K562 (cell line): ENCODE results near the gene CACNA1C.

Experiments used
- SIRT6 ChIP-seq: IDR thresholded peaks from one replicate; pipeline ENCODE4 v1.6.1; 2012; ENCODE audit warnings: low read depth, mild to moderate bottlenecking, control low read depth, inconsistent platforms, low read length, moderate library complexity
- ZNF79 ChIP-seq: fragments of 250-450 bp; sonication (Bioruptor Pico); IDR thresholded peaks from 2 replicates; pipeline ENCODE4 v1.4.0; 2020; ENCODE audit warnings: low read depth, mild to moderate bottlenecking, moderate library complexity
- TF ChIP-seq, protein P1 (sequence below), 3 experiments: IDR thresholded peaks in 2 of 3; conservative IDR thresholded peaks in 1 of 3; 2 replicates each; pipeline ENCODE4 v1.5.1; 2011 to 2012; ENCODE audit warnings: low read length in 3 of 3, mild to moderate bottlenecking in 3 of 3, control low read depth in 2 of 3, improper control_type of control experiment in 1 of 3, inconsistent platforms in 1 of 3, low read depth in 1 of 3, mixed read lengths in 1 of 3, moderate library complexity in 1 of 3; ENCODE audit not compliant: insufficient read depth in 2 of 3

- no peak for TF ChIP-seq ZNF79 (CRISPR knock-in tag)
- TF ChIP-seq, protein P1, sequence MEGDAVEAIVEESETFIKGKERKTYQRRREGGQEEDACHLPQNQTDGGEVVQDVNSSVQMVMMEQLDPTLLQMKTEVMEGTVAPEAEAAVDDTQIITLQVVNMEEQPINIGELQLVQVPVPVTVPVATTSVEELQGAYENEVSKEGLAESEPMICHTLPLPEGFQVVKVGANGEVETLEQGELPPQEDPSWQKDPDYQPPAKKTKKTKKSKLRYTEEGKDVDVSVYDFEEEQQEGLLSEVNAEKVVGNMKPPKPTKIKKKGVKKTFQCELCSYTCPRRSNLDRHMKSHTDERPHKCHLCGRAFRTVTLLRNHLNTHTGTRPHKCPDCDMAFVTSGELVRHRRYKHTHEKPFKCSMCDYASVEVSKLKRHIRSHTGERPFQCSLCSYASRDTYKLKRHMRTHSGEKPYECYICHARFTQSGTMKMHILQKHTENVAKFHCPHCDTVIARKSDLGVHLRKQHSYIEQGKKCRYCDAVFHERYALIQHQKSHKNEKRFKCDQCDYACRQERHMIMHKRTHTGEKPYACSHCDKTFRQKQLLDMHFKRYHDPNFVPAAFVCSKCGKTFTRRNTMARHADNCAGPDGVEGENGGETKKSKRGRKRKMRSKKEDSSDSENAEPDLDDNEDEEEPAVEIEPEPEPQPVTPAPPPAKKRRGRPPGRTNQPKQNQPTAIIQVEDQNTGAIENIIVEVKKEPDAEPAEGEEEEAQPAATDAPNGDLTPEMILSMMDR (IDR thresholded peaks at IDR 0.05 in 2 of 3, conservative IDR thresholded peaks at IDR 0.05 in 1 of 3; ENCODE audit: insufficient read depth in 2 of 3, low read depth in 1 of 3, low read length in 3 of 3): no peak
- TF ChIP-seq SIRT6: no peak
Measured at GRCh38 chr12:2481346-2481745, 428.6 kb downstream of the CACNA1C start.
